CD4-positive, alpha-beta T cell treated with Interleukin-21 for 1 hour (primary cell): ENCODE data around the gene SDCBP2.

Experiments
- DNase-seq: peaks from one replicate; pipeline ENCODE4 v3.0.0-alpha.2; 2020

The SDCBP2 gene

DNA sequence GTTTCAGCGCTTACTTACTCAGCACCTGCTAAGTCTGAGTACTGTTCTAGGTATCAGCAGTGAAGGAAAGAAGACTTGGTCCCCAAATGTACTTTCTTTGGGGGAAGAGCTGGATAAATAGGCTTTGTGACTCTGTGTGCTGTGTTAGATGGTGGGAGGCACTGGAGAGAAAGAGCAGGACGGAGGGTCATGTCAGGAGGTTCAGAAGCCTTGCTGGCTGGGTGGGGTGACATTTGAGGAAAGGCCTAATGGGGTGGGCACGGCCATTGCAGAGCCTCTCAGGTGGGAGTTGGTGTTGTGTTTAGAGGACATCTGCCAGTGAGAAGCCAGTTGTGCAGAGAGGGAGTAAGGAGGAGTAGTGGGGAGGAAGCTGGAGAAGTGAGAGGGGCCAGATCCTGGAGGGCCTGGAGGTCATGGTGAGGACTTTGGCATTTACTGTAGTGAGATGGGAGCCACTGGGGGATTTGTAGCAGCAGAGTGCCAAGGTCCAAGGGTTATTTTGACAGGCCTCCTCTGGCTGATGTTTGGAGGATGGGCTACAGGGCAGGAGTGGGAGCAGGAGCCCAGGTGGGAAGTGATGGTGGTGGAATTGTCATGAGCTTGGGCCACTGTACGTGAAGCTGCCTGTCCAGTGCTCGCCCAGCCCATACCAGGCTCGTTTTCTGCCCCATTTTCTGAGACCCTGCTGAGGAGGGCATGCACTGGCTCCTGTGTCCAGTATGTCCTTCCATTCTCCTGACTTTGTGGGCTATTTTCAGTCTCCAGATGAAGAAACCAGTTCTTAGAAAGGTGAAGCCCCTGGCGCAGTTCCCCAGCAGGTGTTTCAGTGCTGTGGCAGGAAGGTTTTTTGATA is 886 bp downstream of the SDCBP2 start:
- no peak for DNase-seq

DNA sequence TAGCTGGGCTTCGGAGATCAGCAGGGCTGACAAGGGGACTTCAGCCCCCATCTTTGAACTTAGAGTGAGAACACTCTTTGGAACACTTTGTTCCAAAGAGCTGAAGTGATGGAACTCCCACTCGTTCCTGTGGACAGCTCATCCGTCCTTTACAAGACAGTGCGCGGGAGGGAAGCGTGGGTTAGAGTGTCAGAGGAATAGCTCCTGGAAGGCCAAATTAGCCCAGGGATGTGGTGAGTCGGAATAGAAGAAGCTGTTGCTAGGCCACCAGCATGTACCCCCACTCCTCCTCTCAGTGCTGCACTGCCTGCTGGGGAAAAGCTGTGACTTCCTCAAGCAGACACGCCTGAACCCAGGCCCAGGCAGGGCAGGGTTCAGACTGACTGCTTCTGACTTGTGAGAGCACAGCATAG is 1.7 kb downstream of the SDCBP2 start:
- DNase-seq, result no peak

DNA sequence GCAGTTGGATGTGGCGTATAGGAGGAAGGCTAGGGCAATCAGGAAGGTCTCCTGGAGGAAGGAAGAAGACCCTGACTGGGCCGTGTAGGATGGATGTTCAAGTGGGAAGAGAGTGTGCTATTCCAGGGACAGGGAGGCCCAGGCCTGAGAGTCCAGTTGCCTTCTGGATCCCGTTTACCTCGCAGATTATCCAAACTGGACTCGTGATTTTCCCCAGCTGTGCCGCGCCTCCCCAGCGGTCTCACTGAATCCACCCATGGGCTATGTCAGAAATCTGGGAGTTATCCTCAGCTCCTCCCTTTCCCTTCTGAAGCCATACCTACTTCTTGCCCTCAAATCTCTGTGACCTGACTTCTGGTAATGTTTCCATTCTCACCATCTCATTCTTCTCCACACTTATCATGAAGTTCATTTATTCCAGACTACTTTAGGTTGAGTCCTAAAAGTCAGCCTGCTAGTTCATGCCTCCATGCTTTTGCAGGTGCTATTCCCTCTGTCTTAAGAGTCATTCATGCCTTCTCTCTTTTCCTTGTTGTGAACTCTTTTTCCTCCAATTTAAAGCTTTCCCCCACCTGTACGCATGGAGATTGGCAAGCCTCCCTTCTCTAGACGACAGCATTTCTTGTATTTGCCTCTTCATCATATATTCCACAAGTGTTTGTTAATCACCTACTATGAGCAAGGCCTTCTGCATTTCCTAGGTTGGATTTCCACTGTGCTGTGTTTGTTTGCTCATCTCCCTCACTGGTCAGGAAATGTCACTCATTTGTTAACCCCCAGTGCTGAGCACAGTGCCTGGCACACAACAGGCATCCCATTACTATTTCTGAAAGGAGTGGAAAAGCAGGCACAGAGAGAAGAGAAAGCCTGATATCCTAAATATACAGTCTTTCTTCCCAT is 2.7 kb downstream of the SDCBP2 start:
- DNase-seq, result no peak

DNA sequence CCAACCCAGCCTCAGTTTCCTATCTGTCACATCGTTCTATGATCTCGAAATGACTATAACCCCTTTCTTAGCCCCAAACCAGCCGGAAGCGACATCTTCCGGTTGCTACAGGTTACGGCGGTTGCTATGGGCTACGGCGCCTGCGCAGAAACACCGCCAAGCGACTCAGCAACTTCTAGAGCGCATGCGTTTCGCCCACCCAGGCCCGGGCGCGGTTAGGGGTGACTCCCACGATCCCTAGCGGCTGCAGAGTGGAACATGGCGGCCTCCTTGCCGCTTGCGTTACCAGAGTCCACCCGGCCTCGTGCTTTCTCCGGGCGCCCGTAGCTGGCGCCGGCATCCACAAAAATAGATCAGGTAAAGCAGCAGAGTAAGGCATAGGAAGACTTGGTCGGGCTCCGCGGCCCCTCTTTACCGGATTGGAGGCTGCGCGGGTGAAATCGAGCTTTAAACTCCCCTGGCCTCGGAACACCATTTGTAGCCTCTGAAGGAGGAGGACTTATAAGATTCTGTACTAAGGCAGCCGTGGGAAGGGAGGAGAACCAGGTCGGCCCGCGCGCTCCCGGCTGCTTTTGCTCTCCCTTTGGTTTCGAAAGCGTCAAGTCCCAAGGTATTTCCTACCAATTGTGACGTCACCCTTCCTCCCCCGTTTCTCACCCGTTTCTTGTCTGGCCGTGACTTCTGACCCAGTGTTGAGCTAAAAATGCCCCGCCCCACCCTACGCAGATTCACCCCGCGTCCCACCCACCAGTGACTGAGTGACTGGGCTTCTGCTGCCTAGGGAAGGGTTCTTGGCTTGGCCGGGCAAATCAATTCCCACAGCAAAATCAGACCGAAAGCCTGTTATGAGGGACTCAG is 3.5 kb downstream of the SDCBP2 start:
- DNase-seq, result peak; percentile 99

DNA sequence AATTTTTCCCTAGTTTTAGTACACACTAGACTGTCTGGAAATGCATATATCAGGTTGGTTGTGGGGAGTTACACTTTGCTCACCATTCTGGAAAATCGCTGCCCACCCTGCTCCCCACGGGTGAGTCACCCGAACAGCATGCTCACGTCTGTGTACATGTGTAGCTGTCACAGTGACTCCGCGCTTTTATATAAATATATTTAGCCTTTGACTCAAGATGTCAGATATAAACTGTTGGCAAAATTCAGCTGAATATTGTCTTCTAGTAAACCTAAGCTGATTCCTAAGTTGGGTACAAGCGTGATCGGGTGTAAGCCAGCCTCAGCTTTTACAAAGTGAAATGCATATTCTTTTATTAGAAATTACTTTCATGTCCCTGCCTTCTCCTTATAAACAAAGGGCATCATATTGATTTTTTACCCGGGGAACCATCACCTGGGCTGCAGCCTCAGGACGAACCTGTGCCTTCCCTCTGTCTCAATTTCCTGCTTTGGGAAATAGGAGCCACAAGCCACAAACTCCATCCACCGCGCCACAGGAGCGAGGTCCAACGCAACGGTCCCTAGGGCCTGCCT is 4.3 kb downstream of the SDCBP2 start:
- DNase-seq, result no peak

DNA sequence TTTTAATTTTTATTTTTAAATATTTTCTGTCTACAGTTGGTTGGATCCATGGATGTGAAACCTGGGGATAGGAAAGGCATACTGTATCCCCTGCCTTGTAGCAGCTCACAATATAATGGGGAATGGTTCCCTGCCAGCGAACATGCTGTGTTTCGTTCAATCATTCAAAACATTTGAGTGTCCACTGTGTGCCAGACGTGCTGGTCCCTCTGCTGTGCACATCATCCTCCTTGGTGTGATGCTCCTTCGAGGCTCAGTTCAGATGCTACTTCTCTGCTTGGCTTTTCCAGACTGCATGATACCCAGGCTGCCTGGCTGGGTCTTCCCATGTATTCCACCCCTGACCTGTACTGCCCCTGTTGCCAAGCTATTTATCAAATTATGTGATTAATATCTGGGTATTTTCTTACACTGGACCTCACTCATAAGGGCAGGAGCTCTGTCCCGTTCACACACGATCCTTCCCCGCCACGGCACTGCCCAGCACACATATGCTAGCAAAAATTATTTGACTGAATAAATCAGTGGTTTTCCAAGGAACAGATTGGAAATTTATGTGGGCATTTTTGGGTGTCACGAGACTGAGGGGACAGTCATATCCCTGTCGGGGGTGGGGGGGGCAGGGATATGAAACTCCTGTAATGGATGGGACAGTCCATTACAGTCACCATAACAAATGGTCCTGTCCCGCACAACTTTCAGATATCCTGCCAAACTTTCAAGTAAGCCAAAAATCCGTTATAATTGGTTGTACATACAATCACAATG is 4.9 kb downstream of the SDCBP2 start:
- no peak for DNase-seq

DNA sequence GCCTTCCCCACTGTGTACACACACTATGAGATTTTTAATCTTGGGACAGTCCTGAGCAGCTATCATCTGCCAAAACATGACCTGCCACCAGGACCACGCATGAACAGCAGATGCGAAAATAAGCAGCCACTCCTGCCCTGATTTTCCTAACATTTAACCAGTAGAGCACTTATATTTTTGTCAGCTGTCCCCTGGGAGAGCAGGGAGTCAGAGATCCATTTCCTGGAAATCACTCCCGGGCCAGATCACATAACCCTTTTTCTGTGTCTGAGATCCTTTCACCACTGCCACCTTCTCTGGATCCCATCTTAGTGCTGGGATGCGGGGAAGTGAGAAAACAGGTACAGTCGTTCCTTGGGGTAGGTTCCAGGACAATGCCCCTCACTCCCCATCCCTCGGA is 5.7 kb downstream of the SDCBP2 start:
- DNase-seq, result no peak

DNA sequence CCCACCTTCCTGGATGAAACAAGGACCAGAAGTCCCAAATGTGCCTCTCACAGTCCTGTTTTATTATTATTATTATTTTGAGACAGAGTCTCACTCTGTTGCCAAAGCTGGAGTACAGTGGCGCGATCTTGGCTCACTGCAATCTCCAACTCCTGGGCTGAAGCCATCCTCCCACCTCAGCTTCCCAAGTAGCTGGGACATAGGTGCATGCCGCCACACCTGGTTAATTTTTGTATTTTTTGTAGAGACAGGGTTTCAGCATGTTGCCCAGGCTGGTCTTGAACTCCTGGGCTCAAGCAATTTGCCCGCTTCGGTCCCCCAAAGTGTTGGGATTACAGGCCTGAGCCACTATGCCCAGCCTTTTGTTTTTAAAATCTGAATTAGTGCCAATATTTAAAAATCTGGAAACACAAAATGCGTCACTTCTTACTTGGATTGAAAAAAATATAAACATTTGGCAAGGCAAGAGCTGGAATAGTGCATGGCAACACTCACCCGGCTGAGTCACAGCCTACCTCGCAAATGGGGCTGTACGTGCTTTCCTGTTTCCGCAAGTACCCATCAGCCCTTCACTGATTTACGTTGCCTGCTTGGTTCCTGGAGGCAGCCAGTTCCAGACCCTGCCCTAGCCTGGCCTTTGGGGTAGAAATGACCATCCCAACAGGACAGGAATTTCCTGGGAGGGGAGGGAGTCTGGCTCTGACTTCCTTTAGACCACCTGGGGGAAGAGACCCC is 6.3 kb downstream of the SDCBP2 start:
- DNase-seq, result no peak

DNA sequence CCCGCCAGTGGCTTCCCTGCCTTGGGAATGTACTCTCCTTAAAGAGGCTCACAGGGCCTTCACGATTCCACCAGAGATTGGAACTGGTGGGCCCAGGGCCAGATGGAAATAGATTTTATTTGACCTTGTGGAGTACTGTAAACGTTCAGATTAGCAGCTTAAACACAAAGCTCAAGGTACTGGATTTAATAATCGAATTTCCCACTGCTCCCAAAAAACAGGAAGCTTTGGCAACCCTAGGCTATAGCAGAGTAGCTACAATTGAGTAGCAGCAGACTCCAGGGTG is 7.3 kb downstream of the SDCBP2 start:
- no peak for DNase-seq

DNA sequence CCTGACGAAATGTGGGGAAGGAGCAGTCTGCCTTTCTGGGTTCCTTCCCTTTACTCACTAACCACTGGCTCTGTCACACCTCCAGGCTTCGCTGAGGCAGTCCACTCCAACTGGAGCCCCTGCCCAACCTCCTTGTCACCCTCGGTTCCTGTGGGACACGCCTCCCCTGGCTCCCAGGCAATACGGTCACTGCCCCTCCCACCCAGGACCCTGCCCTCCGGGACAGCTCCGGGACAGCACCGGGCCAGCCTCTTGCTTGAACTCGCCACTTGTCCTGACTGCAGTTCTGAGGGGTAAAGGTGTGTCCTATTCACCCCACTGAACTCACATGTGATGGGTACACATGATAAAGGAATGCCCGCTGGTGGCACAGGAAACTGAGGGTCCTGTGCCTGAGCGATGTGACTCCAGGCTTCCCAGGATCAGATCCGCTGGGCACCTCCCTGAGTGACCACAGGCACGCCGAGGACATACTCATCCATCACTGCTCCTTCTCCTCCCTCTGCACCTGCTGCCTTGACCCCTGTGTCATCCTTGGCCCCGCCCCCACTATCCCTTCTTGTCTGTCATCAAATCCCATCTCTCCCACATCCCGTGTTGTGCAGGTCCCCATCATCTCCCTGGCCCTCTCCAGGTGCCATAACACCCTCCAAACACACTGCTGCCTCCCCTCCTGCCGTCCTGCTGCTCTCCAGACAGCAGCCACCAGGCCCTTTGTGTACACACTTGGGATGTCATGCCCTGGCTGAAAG is 7.9 kb downstream of the SDCBP2 start:
- no peak for DNase-seq

DNA sequence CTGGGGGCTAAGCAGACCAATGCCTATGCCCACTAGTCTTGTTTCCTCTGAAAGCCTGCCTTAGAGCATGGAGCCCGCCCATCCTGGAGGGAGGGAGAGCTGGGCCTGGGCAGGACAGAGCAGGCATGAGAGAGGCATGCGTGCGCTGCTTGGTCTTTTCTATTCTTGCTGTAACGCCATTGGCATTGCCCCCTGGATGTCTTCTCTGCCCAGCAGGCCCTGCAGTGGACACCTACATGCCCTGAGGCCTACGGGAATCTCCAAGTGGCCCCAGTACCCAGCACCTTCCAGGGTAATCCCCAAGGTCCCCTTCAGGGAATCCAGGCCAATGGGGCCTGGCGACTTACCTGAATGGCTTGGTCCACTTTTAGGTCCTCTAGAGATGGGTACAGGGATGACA is 8.9 kb downstream of the SDCBP2 start:
- DNase-seq, result no peak

DNA sequence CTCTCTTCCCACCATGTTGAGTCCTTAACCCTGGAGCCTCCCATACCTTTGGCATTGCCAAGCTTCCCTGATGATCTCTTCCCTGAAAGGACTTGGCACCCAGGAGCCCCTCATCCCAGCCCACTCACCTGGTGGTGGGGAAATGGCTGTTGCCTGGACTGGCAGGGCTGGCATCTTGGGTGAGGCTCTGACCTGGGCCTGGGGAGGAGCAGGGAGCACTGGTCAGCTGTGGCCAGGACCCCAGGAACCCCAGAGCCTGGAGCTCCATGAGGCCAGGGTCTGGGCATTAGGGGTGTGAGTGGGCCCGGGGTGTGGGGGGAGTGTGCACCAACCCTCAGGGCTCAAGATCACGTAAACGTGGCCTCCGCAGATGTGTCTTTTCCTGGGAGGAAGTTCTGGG is 9.5 kb downstream of the SDCBP2 start:
- no peak for DNase-seq

DNA sequence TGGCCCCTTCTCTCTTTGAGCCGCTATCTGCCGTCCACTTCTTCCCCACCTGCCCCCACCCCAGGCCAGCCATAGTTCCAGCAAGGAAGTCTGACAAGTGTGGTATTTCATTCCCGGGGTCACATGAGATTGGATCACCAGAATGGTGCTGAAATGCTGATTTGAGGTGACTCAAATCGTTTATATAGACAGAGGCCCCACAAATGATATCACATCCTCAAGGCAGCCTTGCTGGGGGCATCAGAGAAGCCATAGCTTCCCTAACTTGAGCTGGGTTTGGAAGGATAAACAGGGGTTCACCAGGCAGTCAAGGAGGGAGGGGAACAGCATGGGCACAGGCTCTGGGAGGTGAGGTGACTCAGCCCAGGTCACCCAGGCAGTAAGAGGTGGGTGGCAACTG is 9.9 kb downstream of the SDCBP2 start:
- no peak for DNase-seq

DNA sequence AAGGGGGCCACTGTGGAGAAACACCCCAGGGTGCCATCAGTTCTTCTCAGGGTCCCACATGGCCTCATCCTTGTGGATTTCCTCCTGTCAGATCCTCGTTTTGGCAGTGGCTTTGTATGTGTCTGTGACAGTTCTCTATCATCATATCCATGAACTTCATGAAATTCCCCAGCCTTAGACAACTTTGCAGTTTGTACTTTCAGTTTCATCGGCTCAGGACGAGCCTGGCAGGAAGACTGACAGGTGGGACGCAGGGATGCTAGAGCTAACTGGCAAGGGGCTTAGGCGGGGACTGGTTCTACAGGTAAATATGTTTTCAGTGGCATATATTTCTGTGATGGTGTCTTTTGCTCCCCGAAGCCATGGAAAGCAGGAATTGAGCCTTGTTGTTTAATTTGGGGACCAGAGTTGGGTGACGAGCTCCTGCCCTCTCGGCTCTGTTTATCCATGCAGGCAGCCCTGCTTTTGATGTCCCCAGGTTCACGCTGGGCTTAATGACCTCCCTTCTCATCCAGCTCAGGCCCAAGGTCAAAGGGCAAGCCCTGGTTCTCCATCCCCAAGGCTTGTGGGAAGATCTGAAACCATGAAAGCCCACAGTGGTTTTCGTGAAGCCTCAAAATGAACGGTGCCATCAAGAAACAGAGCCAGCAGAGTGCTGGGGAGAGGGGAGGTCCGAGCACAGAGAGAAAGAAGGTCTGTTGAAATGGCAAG is 11.2 kb downstream of the SDCBP2 start:
- no peak for DNase-seq

DNA sequence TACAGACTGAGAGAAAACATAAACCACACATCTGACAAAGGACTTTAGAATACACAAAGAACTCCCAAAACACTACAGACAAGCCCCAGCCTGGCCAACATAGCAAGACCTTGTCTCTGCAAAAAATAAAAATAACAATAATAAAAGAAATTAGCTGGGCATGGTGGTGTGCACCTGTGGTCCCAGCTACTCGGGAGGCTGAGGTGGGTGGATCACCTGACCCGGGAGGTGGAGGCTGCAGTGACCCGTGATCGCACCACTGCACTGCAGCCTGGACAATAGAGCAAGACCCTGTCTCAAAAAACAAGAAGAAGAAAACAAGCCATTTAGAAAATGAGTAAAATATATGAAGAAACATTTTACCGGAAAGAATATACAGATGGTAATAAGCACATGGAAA is 13.1 kb downstream of the SDCBP2 start:
- DNase-seq, result no peak

DNA sequence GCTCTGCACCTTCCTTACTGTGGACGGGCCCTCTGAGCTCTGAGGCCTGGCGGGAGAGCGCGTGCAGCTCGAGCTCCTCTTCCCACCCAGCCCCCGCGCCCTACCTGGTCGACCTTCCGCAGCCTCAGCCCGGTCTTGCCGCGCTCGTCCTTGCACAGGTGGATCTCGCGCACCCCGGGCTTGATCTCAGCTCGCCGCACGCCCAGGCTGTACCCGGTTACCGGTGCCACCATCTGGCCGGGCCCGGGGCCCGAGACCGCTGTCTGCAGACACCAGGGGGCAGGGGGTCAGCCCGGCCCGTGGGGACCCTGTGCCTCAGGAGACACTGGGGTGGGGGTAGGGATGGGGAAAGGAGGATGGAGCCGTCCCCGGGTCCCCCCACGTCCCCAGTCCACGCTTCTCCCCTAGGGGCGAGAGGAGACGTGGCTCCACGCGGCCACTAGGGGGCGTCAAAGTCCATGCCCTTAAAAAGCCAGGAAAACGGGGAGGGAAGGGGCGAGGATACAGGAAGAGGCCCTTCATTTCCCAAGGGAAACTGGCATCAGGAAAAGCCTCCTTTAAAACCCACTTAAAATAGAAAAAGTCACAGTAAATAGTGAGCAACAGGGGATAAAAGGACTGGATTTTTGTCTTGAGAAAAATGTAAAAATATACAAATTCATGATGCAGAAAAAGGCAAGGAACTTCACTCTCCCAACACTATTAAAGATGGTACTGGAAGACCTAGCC is 15.5 kb downstream of the SDCBP2 start:
- DNase-seq, result peak; percentile 67

DNA sequence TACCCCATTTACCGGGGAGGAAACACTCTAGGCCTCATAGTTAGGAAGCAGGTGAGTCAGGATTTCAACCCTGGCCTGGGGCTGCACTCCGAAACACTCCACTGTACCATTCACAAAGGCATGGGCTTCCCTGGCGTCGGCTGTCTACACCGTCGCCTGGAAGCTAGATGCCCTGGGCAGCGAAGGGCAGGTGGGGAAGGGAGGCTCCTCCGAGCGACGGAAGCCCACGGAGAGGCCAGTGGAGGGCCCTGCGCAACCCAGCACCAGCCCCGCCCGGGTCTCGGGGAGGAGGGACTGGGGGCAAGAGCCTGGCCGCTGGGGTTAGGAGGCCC is 16.1 kb downstream of the SDCBP2 start:
- no peak for DNase-seq

DNA sequence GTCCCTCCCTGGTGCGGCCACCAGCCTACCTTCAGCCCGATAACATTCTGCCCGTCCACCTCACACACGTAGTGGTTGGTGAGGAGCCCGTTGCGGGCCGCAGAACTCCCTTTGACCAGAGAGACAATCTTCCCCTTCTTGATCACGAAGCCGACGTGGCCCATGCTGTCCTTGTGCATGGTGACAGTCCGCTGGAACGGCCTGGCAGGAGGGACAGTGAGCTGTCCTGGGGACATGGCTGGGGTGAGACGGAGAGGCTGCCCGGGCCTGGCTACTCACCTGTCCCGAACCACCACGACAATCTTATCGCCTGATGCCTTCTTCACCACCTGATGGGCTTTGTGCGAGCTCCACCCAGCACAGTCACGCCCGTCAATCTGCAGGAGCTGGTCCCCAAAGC is 16.6 kb downstream of the SDCBP2 start:
- DNase-seq, result no peak

DNA sequence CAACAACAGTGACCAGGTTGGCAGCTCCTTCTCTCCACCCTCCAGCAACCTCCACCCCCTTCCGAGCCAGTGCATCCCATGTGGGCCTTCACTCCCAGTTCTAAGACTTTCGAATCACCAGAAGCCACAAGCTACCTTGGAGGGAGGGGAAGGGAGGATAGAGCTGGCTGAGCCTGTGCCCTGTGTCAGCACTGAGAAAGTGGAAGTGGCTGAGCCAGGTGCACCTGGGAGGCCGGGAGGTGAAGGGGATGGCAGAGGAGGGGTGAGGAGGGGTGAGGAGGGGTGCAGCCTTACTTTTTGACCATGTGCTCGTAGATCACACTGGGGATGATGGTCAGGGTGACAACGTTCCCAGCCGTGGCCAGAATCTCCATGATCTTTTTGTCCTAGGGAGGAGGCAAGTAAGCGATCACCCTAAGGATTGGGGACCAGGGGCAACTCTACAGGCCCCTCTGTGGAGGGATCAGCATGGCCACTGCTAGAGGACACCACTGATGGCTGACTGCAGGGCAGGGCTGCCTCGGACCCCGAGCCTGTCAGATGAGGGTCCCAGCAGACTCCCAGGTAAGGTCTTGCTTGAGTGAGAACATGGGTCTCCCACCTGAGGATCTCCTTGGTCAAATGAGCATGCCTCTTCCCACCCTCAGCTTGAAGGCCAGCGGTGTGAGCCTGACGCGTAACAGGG is 18.3 kb downstream of the SDCBP2 start:
- no peak for DNase-seq
